Endothelial cell of umbilical vein (primary cell): ENCODE results near the gene PDE4B. TPM values are rescaled to one million over a fixed set of nuclear protein-coding genes. Genes with fewer than 3 reads are reported as not detected.

ENCODE experiments used
- BruUV-seq: library from RNA; stranded (reverse); fragments of 400-500 nt; replicated peaks from 2 replicates; lab custom pipeline; 2021; lab: Mats Ljungman, UMichigan
- CTCF ChIA-PET: fragments of 300-600, 350-600 bp; sonication (Branson Sonifier 250); formaldehyde crosslinking; loops from one replicate; lab custom pipeline; 2021; ENCODE audit warnings: antibody characterized with exemption, inconsistent platforms; lab: Charles Lee
- POLR2A ChIA-PET: fragments of 300-600, 350-600 bp; sonication (Branson Sonifier 250); formaldehyde crosslinking; loops from one replicate; lab custom pipeline; 2021; ENCODE audit warnings: antibody characterized with exemption, inconsistent platforms; lab: Charles Lee
- DNase-seq: peaks from one replicate; pipeline ENCODE4 v3.0.0-alpha.2; 2011; ENCODE audit warnings: low read depth, low spot score
- FAIRE-seq: peaks from 2 replicates; lab custom pipeline; 2011; peaks lifted over from hg19 to GRCh38; lab: Jason Lieb, UNC
- H2AFZ ChIP-seq: 2 replicates; pipeline ENCODE4 v1.6.0; 2012; ENCODE audit warnings: low read depth, low read length, control low read depth, inconsistent platforms
- H3K27ac ChIP-seq: 2 replicates; pipeline ENCODE4 v1.5.1; 2011; ENCODE audit warnings: low read depth, mild to moderate bottlenecking, control low read depth, low read length, moderate library complexity; ENCODE audit not compliant: insufficient read depth
- H3K27me3 ChIP-seq, 2 experiments: 2 replicates each; pipeline versions ENCODE4 v1.6.0 to v1.6.1; 2011; ENCODE audit warnings: low read length in 2 of 2, mixed read lengths in 1 of 2; ENCODE audit not compliant: control insufficient read depth in 2 of 2, insufficient read depth in 2 of 2
- H3K36me3 ChIP-seq, 2 experiments: 2 replicates in 1 of 2; 3 replicates in 1 of 2; pipeline ENCODE4 v1.5.1; 2011; ENCODE audit warnings: low read length in 2 of 2, mild to moderate bottlenecking in 1 of 2, moderate library complexity in 1 of 2; ENCODE audit not compliant: control insufficient read depth in 2 of 2, insufficient read depth in 2 of 2; ENCODE audit errors: extremely low read depth in 1 of 2
- H3K4me1 ChIP-seq: 3 replicates; pipeline ENCODE4 v1.5.1; 2011; ENCODE audit warnings: mild to moderate bottlenecking, low read length; ENCODE audit not compliant: control insufficient read depth, insufficient read depth; ENCODE audit errors: extremely low read depth
- H3K4me2 ChIP-seq: 2 replicates; pipeline ENCODE4 v1.6.1; 2011; ENCODE audit warnings: low read length, control low read depth, mixed read lengths; ENCODE audit not compliant: insufficient read depth
- H3K4me3 ChIP-seq, 3 experiments: fragments of 200-600 bp in 1 of 3; sonication (generic), shearing (Covaris generic) in 1 of 3; replicated peaks in 1 of 3; 2 replicates each; pipeline ENCODE4 v1.5.1; 2011 to 2016; ENCODE audit warnings: control low read depth in 3 of 3, low read length in 3 of 3, mild to moderate bottlenecking in 2 of 3, inconsistent platforms in 1 of 3, low read depth in 1 of 3, moderate library complexity in 1 of 3; ENCODE audit not compliant: insufficient read depth in 1 of 3
- H3K79me2 ChIP-seq: 2 replicates; pipeline ENCODE4 v1.6.0; 2012; ENCODE audit warnings: low read length, inconsistent platforms; ENCODE audit not compliant: control insufficient read depth, insufficient read depth
- H3K9ac ChIP-seq: replicated peaks from 2 replicates; pipeline ENCODE3; 2011; ENCODE audit warnings: low read length, control low read depth; ENCODE audit not compliant: insufficient read depth; ENCODE audit errors: extremely low read depth
- H3K9me1 ChIP-seq: replicated peaks from 3 replicates; pipeline ENCODE4 v1.6.0; 2011; ENCODE audit warnings: mild to moderate bottlenecking, low read length; ENCODE audit not compliant: control insufficient read depth, insufficient read depth; ENCODE audit errors: extremely low read depth
- H3K9me3 ChIP-seq: replicated peaks from 2 replicates; pipeline ENCODE4 v1.5.1; 2012; ENCODE audit warnings: low read length, inconsistent platforms; ENCODE audit not compliant: control insufficient read depth, insufficient read depth
- H4K20me1 ChIP-seq: replicated peaks from 2 replicates; pipeline ENCODE3; 2011; ENCODE audit warnings: mild to moderate bottlenecking, low read length; ENCODE audit not compliant: control insufficient read depth, insufficient read depth; ENCODE audit errors: extremely low read depth
- CTCF ChIP-seq, 2 donors: IDR thresholded peaks; 1 replicate in 1 of 2; 2 replicates in 1 of 2; pipeline ENCODE4 v1.5.1; 2011; ENCODE audit warnings: low read length in 2 of 2, mild to moderate bottlenecking in 2 of 2, moderate library complexity in 2 of 2, control low read depth in 1 of 2, inconsistent platforms in 1 of 2, low read depth in 1 of 2; ENCODE audit not compliant: insufficient read depth in 1 of 2; ENCODE audit errors: extremely low read depth in 1 of 2
- EZH2 ChIP-seq: IDR thresholded peaks from 2 replicates; pipeline ENCODE4 v1.6.1; 2012; ENCODE audit warnings: borderline replicate concordance, low read depth, mild to moderate bottlenecking, moderate library complexity, low read length, inconsistent platforms; ENCODE audit not compliant: severe bottlenecking
- FOS ChIP-seq: IDR thresholded peaks from 2 replicates; pipeline ENCODE4 v1.6.1; 2011; ENCODE audit warnings: mild to moderate bottlenecking, low read length, moderate library complexity, borderline replicate concordance; ENCODE audit not compliant: insufficient read depth
- GATA2 ChIP-seq: IDR thresholded peaks from 2 replicates; pipeline ENCODE4 v1.7.0; 2011; ENCODE audit warnings: low read depth, mild to moderate bottlenecking, moderate library complexity, mixed read lengths, low read length; ENCODE audit not compliant: insufficient read length, insufficient read depth
- JUN ChIP-seq: IDR thresholded peaks from 2 replicates; pipeline ENCODE4 v1.6.1; 2011; ENCODE audit warnings: borderline replicate concordance, low read depth; ENCODE audit not compliant: insufficient read length, insufficient read depth
- MAX ChIP-seq: IDR thresholded peaks from 2 replicates; pipeline ENCODE4 v1.6.1; 2011; ENCODE audit not compliant: insufficient read depth, insufficient read length
- MYC ChIP-seq: IDR thresholded peaks from one replicate; pipeline ENCODE4 v1.6.1; 2011; ENCODE audit warnings: mild to moderate bottlenecking, low read depth, low read length
- POLR2A ChIP-seq: IDR thresholded peaks from 2 replicates; pipeline ENCODE4 v1.6.1; 2012; ENCODE audit warnings: low read depth, mild to moderate bottlenecking, control low read depth, low read length
- POLR2AphosphoS5 ChIP-seq: IDR thresholded peaks from 2 replicates; pipeline ENCODE4 v1.6.1; 2012; ENCODE audit warnings: low read depth, mild to moderate bottlenecking, control low read depth, low read length, moderate library complexity; ENCODE audit not compliant: insufficient read depth
- dilution Hi-C: fragments of 300-500 bp; cut with MboI; formaldehyde crosslinking; loops from one replicate; pipeline ENCODE4 v1.15.0; 2019; ENCODE audit warnings: low sequenced_read_pairs; ENCODE audit not compliant: extremely low pct_ligation_motif_present
- intact Hi-C: fragments of 100-400 bp; cut with micrococcal nuclease; formaldehyde crosslinking; loops from one replicate; pipeline ENCODE4 v1.10.0; 2022
- polyA plus RNA-seq, 4 experiments: library from polyadenylated mRNA; depleted of rRNA in 3 of 4; stranded (reverse) in 3 of 4; unstranded in 1 of 4; fragments of >200 nt; gene quantifications; 2 replicates each; pipeline versions ENCODE4 v1.2.1 to v1.2.3, GENCODE V29; 2011 to 2012; ENCODE audit warnings: missing spikeins in 1 of 4
- total RNA-seq: library from RNA; stranded (reverse); gene quantifications from 2 replicates; pipeline ENCODE4 v1.2.3, GENCODE V29; 2021

PDE4B gene
- total and polyA plus RNA-seq, 2 donors (not counting 3 experiments of a cell fraction or from before 2014, with no cell fraction given) = 63.5 to 69.8 TPM

DNA sequence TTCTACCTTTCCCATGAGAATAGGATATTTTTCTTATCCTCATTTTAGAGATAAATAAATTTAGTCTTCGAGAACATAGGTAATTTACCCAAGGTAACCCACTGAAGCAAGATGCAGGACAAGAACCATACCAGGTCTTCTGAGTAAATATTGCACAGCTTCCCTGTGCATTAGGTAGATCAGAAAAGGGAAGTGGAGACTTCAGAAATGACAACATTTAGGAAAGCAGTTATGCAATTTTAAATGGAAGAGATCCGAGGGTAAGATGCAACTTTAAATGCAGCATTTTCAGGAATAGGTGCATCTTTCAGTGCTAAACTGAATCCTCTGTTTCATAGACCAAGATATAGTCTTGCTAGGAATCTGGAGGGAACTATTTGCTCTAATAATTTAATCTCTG is 534.9 kb downstream of the PDE4B start:
- POLR2A ChIA-PET = no interaction called here

More for the DNA sequence above, 534.9 kb downstream of the PDE4B start:
- DNase-seq = no peak
- no TSS peak for BruUV-seq
- Histone ChIP-seq H3K79me2 (peaks cover 3% of the 10 kb centered on the region), H3K9ac (no peak overlapping the region), H3K27me3 (no peaks in the 10 kb centered on the region), H3K4me2 (no peak overlapping the region), H3K4me3 (no peak overlapping the region), H2AFZ (no peak overlapping the region), H3K36me3 (no peaks in the 10 kb centered on the region), H3K9me1 (no peaks in the 10 kb centered on the region), H3K4me1 (peaks cover 3% of the 10 kb centered on the region), H3K9me3 (no peaks in the 10 kb centered on the region), H3K27ac (no peak overlapping the region), H4K20me1 (no peaks in the 10 kb centered on the region)
- dilution Hi-C loops = loop anchor here (25.0 kb wide), 1 partner anchor 210 kb away; the partner anchor contains the start of gene SGIP1
- FAIRE-seq = no peak
- CTCF ChIA-PET = interaction anchor here (1.2 kb wide), 1 partner anchor 64 kb away, joined by 3 read pairs; no protein-coding TSS in a partner anchor
- intact Hi-C loops = no loop called here
- no peak for TF ChIP-seq MAX
- TF ChIP-seq JUN = no peak
- no peak for TF ChIP-seq POLR2AphosphoS5
- no peak for TF ChIP-seq MYC
- no peak for TF ChIP-seq FOS
- no peak for TF ChIP-seq EZH2
- TF ChIP-seq POLR2A = no peak
- no peak for TF ChIP-seq CTCF (IDR thresholded peaks at IDR 0.05; ENCODE audit: extremely low read depth in 1 of 2, insufficient read depth in 1 of 2, low read depth in 1 of 2, low read length in 2 of 2)
- no peak for TF ChIP-seq GATA2
